ENCODE data around the gene PHOX2A.
A peak's percentile ranks its signal among the peaks of the same experiment; 100 is the strongest.

The PHOX2A gene

GRCh38 chr11:72265951-72266350 lies 22.0 kb upstream of the PHOX2A start:
- H3K4me3 ChIP-seq (ENCODE audit: control insufficient read depth, low read depth, low read length): no peak overlapping the region
- no peak for DNase-seq (ENCODE audit: low read depth)
- TF ChIP-seq CTCF (conservative IDR thresholded peaks at IDR 0.05; ENCODE audit: control insufficient read depth, insufficient read depth, low read depth, low read length): no peak

- TF ChIP-seq CTCF (conservative IDR thresholded peaks at IDR 0.05; ENCODE audit: control insufficient read depth, insufficient read depth, low read depth, low read length): no peak
- H3K4me3 ChIP-seq (ENCODE audit: control insufficient read depth, low read depth, low read length): no peak overlapping the region
- peak; percentile 83 for DNase-seq (ENCODE audit: low read depth)
Measured at GRCh38 chr11:72263361-72263760, 19.4 kb upstream of the PHOX2A start.

- no peak overlapping the region for H3K4me3 ChIP-seq (ENCODE audit: control insufficient read depth, low read depth, low read length)
- no peak for TF ChIP-seq CTCF (conservative IDR thresholded peaks at IDR 0.05; ENCODE audit: control insufficient read depth, insufficient read depth, low read depth, low read length)
- DNase-seq (ENCODE audit: low read depth): no peak
Measured at GRCh38 chr11:72260574-72260973, 16.6 kb upstream of the PHOX2A start.

GRCh38 chr11:72259490-72259889 lies 15.5 kb upstream of the PHOX2A start:
- no peak for TF ChIP-seq CTCF (conservative IDR thresholded peaks at IDR 0.05; ENCODE audit: control insufficient read depth, insufficient read depth, low read depth, low read length)
- no peak overlapping the region for H3K4me3 ChIP-seq (ENCODE audit: control insufficient read depth, low read depth, low read length)
- no peak for DNase-seq (ENCODE audit: low read depth)

GRCh38 chr11:72257570-72257969 lies 13.6 kb upstream of the PHOX2A start:
- peak; percentile 6 for DNase-seq (ENCODE audit: low read depth)
- no peak overlapping the region for H3K4me3 ChIP-seq (ENCODE audit: control insufficient read depth, low read depth, low read length)
- no peak for TF ChIP-seq CTCF (conservative IDR thresholded peaks at IDR 0.05; ENCODE audit: control insufficient read depth, insufficient read depth, low read depth, low read length)

- no peak overlapping the region for H3K4me3 ChIP-seq (ENCODE audit: control insufficient read depth, low read depth, low read length)
- DNase-seq (ENCODE audit: low read depth): no peak
- TF ChIP-seq CTCF (conservative IDR thresholded peaks at IDR 0.05; ENCODE audit: control insufficient read depth, insufficient read depth, low read depth, low read length): no peak
Measured at GRCh38 chr11:72254299-72254993, 10.5 kb upstream of the PHOX2A start.

- TF ChIP-seq CTCF (conservative IDR thresholded peaks at IDR 0.05; ENCODE audit: control insufficient read depth, insufficient read depth, low read depth, low read length): no peak
- no peak for DNase-seq (ENCODE audit: low read depth)
- H3K4me3 ChIP-seq (ENCODE audit: control insufficient read depth, low read depth, low read length): no peak overlapping the region
Measured at GRCh38 chr11:72253392-72253791, 9.4 kb upstream of the PHOX2A start.
